Suppressor macrophage treated with lipopolysaccharide for 4 hours (primary cell): Measurements from ENCODE around the gene GPRIN2.

Experiments
- DNase-seq: peaks from one replicate; pipeline ENCODE4 v3.0.0-alpha.2; 2020

The GPRIN2 gene

GRCh38 chr10:46565591-46566332, 9.3 kb upstream of the GPRIN2 start:
- peak; percentile 76 for DNase-seq

DNA sequence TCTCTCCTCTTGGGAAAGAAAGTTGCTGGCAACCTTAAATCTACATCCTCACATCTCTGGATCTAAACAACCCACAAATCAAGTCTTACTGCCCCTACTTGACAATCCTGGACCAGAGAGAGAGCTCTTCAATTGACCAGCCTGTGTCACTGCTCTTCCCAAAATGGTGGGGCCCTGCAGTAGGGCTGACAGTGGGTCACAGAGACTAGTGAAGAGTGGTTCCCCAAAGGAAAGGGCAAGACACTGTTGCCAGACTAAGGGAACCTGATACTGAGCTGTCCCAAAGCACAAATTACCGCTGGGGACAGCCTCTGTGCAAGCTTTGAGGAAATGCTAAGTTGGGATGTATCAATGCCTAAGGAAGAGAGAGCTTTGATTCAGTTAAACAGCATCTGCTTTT, 4.5 kb upstream of the GPRIN2 start:
- DNase-seq = no peak

DNA sequence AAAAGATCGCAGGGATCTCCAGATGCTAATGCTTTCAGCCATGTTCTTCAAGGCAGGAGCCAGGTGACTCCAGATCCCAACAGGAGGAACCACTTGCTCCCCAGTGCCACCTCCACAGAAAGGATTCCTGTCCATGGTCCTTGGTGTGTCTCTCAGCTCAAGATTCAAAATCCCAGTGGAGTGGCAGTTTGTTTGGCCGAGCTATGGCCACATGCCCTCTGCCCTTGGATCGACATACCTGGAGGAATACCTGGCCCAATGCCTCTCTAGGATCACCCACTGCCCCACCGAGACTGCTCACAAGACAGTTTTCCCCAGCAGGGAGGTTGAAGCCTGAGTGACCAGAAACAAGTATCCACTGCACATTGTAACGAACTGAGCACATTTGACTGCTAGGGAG, 3.9 kb upstream of the GPRIN2 start:
- no peak for DNase-seq

DNA sequence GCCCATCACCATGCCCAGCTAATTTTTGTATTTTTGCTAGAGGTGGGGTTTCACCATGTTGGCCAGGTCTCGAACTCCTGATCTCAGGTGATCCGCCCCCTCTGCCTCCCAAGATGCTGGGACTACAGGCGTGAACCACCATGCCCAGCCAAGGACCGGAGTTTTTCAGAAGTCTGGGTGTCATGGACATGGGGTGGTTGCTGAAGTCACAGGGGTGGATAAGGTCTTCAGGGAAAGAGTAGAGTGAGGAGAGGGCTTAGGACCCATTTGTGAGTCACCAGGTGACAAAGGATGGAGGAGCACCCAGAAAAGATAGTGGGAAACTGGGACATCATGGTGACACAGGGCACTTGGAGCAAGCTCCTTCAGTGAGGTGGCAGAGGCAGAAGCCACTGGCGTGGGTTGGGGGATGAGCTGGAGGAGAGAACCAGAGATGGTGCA, 2.8 kb upstream of the GPRIN2 start:
- DNase-seq = no peak

GRCh38 chr10:46558392-46559185, 2.1 kb upstream of the GPRIN2 start:
- no peak for DNase-seq

- no peak for DNase-seq
Measured at GRCh38 chr10:46558122-46558391, 1.6 kb upstream of the GPRIN2 start.

DNA sequence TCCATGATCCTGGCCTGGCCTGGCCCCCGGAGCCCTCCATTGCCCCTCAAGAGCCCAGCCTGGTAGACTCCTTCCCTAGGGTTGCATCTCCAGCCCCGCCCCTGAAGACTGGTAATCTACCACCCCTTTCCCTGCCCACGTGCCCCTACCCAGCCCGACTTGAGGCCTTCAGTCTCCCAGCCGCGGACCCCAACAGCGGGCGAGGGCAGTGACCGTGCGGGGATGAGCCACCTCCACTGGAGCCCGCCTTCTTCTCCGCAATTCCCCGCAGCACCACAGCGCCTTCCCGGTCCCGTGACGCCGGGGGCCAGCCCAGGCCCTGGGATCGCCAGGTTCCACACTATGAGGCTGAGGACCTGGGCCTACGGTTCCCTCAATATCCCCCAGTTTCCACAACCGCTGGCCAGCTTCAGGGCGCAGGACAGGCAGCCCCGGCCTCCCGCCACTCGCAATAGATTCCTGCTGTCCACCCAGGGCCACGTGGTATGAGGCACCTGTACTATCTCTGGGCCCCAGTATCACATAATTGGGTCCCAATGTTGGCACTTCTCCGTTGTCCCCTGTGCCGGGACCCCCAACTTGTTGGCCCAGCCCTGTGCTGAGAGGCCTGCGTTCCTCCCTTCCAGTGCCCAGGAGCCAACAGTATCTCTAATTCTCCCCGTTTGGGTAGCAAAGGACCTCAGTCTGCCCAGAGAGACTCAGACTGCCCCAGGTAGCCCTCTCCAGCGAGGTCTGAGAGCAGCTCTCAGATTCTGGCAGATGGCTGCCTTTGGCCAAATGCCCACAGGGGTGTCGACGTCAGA, 1.1 kb upstream of the GPRIN2 start:
- DNase-seq = no peak

- no peak for DNase-seq
Measured at GRCh38 chr10:46555713-46556514, 544 bp downstream of the GPRIN2 start.

DNA sequence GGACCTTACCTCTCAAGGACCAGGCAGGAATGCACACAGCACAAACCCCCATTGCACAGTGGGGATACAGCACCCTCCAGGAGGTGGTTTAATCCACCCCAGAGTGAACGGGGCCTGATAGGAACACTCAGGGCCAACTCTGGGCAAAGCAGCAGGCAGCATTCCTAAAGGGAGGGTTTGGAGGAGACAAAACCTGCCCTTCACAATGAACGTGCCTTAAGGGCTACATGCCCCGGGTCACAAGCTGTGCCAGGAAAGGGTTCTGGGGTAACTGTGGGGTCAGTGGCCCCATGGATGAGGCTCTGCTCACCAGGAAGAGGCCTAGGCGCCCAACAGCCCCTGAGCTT, 1.1 kb downstream of the GPRIN2 start:
- DNase-seq = no peak

- no peak for DNase-seq
Measured at GRCh38 chr10:46554166-46554781, 2.2 kb downstream of the GPRIN2 start.

DNA sequence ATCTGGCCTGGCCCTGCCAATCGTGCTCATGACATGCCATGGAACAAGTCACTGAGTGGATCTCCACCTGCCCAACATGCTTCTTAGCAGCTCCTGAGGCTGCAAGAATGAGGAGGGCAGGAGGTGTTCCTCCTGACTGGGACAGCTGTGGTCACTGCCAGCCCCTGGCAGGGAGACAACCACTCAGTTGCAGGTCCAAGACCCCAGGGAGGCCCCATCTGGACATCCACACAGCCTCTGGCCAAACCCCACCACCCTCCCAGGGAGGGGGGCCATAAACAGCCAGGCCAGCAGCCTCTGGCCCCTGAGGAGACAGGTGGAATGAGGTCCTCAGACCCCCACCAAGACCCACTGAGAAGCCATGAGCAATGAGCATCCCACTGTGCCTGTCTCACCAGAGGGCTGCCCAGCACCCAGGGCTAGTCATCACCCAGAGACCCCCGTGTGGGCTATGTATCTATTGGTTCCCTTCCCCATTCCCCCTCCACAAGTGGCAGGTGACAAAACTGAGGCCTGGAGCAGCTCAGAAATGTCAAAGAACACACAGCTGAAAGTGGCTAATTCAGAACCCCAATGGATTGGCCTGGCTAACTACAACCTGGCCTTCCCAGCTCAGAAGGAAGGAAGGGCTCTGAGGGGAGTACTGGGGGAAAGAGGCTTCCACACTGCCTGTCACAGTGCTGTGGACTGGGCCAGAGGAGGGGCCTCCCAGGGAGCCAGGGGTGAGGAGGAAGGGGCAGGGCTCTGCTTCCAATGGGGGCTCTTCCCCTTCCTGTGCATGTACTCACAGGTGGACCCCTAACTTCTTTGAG, 3.0 kb downstream of the GPRIN2 start:
- no peak for DNase-seq

DNA sequence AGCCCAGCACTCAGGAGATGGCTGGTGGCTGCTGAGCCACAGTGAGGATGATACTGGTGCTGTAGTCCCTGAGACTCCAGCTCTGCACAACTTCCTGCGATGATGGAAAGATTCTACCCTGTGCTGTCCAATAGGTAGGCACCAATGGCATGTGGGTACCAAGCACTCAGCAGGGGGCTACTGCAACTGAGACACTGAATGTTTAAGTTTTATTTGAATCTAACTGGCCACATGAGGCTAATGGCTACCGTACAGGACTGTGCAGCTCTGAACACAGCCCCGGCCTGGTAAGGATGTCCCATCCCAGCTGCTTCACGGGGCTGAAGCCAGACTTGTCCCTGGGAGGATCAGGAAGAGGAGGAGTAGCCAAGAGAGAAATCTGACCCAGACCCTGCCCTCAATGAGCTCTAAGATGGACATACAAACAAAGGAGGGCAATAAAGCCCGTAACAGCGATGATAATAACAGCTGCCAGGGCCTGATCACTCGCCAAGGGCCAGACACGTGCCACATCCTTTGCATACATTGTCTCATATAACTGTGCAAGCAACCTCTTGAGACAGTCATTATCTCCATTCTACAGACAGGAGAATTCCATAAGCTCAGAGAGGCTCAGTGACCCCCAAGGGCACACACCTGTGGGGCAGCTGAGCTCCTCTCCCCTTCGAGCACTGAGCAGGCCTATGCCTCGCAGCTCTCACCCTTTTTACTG, 3.8 kb downstream of the GPRIN2 start:
- DNase-seq = no peak

GRCh38 chr10:46551701-46552525, 4.5 kb downstream of the GPRIN2 start:
- DNase-seq = no peak

DNA sequence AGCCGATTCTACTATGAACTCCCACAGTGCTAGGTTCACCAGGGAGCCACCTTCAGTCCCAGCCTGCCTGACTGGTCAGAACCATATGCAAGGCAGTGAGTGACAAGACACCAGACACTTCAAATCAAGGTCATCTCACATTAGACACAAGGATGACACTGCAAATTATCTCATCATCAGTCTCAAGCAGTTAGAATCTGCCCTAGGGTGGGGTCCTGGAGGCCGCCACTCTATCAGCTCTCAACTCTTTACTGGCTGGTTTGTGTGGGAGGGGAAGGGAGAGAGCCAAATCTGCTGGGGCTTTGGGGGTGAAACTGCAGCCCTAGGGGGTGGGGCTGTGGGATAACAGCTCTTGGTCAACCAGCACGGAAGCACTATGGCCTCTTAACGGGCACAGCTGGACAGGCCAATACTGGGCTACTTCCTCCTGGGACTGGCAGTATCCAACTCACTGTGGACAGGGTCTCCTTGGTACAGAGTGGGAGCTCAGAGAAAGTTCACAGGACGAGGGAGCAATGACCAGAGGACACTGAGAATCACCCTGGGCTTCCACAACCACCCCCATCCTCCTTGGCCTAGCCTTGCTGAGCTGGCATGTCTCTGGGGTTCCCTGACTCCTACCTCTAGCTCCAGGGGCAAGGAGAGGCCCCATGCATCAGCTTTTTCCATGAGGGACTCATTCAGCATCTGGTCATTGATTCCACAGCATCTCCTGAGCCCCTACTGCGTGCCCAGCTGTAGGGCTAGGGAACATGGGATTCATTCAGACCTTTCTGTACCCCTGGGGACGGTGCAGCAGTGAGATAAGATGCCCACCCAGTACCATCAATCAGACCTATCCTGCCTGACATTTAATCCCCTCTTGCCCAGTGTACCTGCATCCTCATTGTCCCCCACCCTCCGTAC, 5.4 kb downstream of the GPRIN2 start:
- DNase-seq = no peak

GRCh38 chr10:46550076-46550790, 6.2 kb downstream of the GPRIN2 start:
- DNase-seq = no peak

GRCh38 chr10:46549171-46550075, 7.0 kb downstream of the GPRIN2 start:
- DNase-seq = no peak

DNA sequence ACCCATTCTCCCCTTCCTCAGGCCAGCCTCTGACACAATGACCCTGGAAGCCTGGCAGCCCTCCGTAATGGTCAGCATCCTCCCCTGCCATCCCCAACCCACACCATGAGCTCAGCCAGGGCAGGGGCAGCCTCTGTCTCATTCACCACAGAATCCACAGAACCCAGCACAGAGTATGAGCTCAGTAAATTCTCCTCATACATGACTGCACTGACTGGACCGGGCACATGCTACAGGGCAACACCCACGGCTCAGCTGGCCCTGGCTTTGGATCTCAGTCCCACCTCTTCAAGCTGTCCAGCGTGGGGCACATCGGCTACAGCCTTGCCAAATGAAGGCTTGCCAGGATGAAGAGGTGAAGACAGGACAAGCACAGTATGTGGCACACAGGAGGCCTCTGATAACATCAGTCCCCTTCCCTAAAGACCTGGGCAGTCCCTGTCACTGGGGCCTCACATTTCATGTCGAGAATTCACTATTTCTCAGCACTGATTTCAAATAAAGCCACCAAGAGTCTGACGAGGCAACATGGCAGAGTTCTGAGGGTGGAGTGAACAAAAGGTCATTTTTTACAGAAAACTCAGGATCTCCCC, 7.9 kb downstream of the GPRIN2 start:
- no peak for DNase-seq
